Nephron (organoid): ENCODE results near the gene OR2A5.

ENCODE experiments used
- H3K27ac Mint-ChIP-seq, 3 experiments: 2 replicates each; pipeline ENCODE4 v1.8.0; 2020; ENCODE audit warnings: mixed read lengths in 3 of 3, mild to moderate bottlenecking in 2 of 3, moderate library complexity in 1 of 3
- H3K27me3 Mint-ChIP-seq: 2 replicates; pipeline ENCODE4 v1.8.0; 2021; ENCODE audit warnings: low read depth, mild to moderate bottlenecking, moderate library complexity, mixed read lengths
- H3K36me3 Mint-ChIP-seq: 2 replicates; pipeline ENCODE4 v1.8.0; 2020; ENCODE audit warnings: low read depth, mixed read lengths
- H3K4me1 Mint-ChIP-seq: 2 replicates; pipeline ENCODE4 v1.8.0; 2020; ENCODE audit warnings: mixed read lengths
- H3K4me3 Mint-ChIP-seq, 3 experiments: 2 replicates each; pipeline ENCODE4 v1.8.0; 2020; ENCODE audit warnings: mild to moderate bottlenecking in 3 of 3, mixed read lengths in 3 of 3, moderate library complexity in 2 of 3
- H3K9me3 Mint-ChIP-seq: 2 replicates; pipeline ENCODE4 v1.8.0; 2020; ENCODE audit warnings: mixed read lengths
- TF ChIP-seq, protein P1 (sequence below), 3 experiments: fragments of 200-600 bp; sonication (generic); IDR thresholded peaks; one replicate each; pipeline ENCODE4 v1.5.0; 2021; ENCODE audit warnings: antibody characterized with exemption in 3 of 3; ENCODE audit not compliant: unreplicated experiment in 3 of 3

Gene OR2A5

DNA sequence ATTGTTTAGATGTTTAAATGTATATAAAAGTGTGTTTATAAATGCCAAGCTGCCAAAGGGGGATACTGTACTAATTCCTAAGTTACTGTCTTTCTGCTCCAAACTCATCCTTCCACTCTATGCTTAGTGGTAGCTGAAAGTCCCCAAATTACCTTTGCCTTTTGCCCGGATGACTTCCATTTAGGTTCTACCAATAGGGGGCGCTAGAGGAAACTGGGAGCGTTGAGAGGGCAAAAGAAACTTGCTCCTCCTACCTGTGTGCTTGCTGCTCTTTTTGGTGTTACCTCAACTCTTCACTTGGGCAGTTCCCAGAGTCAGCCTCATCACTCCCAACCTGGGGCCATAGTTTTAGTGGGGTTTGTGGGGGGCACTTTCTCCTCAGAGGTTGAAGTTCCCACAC is 15.0 kb downstream of the OR2A5 start:
- H3K9me3 Mint-ChIP-seq = peaks cover 3% of the 10 kb centered on the region
- H3K27ac Mint-ChIP-seq = no peak overlapping the region
- TF ChIP-seq, protein P1, sequence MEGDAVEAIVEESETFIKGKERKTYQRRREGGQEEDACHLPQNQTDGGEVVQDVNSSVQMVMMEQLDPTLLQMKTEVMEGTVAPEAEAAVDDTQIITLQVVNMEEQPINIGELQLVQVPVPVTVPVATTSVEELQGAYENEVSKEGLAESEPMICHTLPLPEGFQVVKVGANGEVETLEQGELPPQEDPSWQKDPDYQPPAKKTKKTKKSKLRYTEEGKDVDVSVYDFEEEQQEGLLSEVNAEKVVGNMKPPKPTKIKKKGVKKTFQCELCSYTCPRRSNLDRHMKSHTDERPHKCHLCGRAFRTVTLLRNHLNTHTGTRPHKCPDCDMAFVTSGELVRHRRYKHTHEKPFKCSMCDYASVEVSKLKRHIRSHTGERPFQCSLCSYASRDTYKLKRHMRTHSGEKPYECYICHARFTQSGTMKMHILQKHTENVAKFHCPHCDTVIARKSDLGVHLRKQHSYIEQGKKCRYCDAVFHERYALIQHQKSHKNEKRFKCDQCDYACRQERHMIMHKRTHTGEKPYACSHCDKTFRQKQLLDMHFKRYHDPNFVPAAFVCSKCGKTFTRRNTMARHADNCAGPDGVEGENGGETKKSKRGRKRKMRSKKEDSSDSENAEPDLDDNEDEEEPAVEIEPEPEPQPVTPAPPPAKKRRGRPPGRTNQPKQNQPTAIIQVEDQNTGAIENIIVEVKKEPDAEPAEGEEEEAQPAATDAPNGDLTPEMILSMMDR (IDR thresholded peaks at IDR 0.05; ENCODE audit: unreplicated experiment in 3 of 3) = no peak
- no peak overlapping the region for H3K4me3 Mint-ChIP-seq
- H3K27me3 Mint-ChIP-seq = no peaks in the 10 kb centered on the region
- no peaks in the 10 kb centered on the region for H3K36me3 Mint-ChIP-seq
- no peaks in the 10 kb centered on the region for H3K4me1 Mint-ChIP-seq

DNA sequence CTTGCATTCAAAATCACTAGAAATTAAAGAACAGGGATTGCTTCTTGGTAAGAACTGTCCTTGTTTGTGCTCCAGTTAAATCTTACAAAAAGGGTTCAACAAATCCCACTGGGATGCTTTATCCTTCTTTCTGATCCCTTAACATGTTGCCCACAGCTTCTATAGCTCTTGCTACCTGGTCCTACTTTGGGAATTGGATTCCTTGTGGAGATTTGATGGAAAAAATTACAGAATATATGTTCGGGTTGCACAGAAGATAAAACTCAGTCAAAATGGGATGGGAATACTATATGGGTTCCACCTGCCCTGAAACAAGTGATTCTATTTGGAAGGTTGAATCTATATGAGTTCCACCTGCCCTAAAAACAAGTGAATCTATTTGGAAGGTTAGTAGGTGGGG is 20.8 kb downstream of the OR2A5 start, which contains the start of gene OR2A25:
OR2A25 (plus strand) TSS at position 301 of the 400 bp plus-strand sequence. CDS start 4,409 bp downstream, outside the sequence.
- TF ChIP-seq, protein P1 (IDR thresholded peaks at IDR 0.05; ENCODE audit: unreplicated experiment in 3 of 3) = no peak
- H3K27me3 Mint-ChIP-seq = no peaks in the 10 kb centered on the region
- H3K27ac Mint-ChIP-seq = no peak within 1 kb of the TSS
- H3K9me3 Mint-ChIP-seq = no peaks in the 10 kb centered on the region
- no peaks in the 10 kb centered on the region for H3K4me1 Mint-ChIP-seq
- H3K4me3 Mint-ChIP-seq = no peak within 1 kb of the TSS
- H3K36me3 Mint-ChIP-seq = no peaks in the 10 kb centered on the region

DNA sequence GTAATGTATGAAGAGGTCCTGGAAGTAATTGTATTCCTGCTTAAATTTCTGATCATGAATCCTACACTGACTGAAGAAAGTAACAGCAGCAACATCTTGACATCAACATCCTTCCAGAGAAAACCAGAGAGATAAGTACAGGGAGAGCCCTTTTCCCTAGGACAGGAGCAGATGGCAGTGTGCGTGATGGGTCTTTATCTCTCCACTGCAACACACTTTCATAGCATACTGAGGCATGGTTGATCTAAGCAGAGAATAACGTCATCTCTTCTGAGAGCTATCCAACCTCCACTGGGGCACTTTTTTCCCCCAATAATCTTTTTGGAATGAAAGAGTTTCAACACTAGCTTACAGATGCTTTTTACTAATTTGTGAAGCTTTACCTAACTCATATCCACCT is 21.2 kb downstream of the OR2A5 start:
- Mint-ChIP-seq H3K36me3 (no peaks in the 10 kb centered on the region), H3K4me1 (no peaks in the 10 kb centered on the region), H3K27me3 (no peaks in the 10 kb centered on the region), H3K4me3 (no peak overlapping the region), H3K9me3 (no peaks in the 10 kb centered on the region), H3K27ac (no peak overlapping the region)
- TF ChIP-seq, protein P1 (IDR thresholded peaks at IDR 0.05; ENCODE audit: unreplicated experiment in 3 of 3) = no peak

DNA sequence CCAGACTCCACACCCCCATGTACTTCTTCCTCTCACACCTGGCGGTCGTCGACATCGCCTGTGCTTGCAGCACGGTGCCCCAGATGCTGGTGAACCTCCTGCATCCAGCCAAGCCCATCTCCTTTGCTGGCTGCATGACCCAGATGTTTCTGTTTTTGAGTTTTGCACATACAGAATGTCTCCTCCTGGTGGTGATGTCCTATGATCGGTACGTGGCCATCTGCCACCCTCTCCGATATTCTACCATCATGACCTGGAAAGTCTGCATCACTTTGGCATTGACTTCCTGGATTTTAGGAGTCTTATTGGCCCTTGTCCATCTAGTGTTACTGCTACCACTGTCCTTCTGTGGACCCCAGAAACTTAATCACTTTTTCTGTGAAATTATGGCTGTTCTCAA is 25.6 kb downstream of the OR2A5 start:
- Mint-ChIP-seq H3K4me1 (no peaks in the 10 kb centered on the region), H3K9me3 (no peaks in the 10 kb centered on the region), H3K27ac (no peak overlapping the region), H3K4me3 (no peak overlapping the region), H3K36me3 (no peaks in the 10 kb centered on the region), H3K27me3 (no peaks in the 10 kb centered on the region)
- TF ChIP-seq, protein P1 (IDR thresholded peaks at IDR 0.05; ENCODE audit: unreplicated experiment in 3 of 3) = no peak

DNA sequence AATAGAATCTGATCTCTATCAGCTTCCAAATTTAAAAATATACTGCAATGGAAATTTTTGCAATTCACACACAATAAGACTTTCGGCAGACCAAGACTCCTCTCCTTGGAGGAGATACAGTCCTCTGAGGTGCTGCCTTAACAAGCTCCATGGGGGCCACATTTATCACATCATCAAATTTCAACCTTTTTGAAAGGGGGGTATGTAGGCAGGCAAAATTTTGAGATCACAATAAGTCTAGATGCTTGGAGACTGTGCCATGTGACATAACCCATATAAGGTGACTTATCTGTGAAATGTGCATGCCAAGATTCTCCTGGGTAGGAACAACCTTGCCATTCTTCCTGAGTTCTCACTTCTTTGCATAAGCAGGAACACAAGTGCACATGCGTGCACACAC is 37.2 kb downstream of the OR2A5 start, which contains the start of gene OR2A12:
OR2A12 (plus strand) TSS at position 301 of the 400 bp plus-strand sequence. CDS start 8,830 bp downstream, outside the sequence.
- Mint-ChIP-seq H3K4me3 (no peak within 1 kb of the TSS), H3K9me3 (no peaks in the 10 kb centered on the region), H3K4me1 (no peaks in the 10 kb centered on the region), H3K27me3 (no peaks in the 10 kb centered on the region), H3K36me3 (no peaks in the 10 kb centered on the region), H3K27ac (no peak within 1 kb of the TSS)
- TF ChIP-seq, protein P1 (IDR thresholded peaks at IDR 0.05; ENCODE audit: unreplicated experiment in 3 of 3) = no peak

DNA sequence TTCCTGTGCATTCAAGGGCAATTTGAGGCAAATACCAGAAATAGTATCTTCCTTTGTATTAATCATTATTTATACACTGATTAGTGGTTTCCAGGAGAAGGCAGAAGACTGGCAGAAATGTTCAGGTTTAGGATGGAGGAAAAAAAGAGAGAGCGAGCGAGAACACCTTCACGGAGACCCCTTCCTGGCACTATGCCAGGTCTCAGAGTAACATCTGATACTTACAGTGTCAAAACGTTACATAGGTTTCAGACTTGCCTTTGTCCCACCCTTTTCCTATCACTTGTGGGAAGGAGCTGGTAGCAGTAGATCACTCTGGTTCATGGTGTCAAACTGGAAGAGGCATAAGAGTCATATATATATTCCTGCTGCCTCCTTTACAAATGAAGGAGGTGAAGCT is 38.0 kb downstream of the OR2A5 start:
- H3K27ac Mint-ChIP-seq = no peak overlapping the region
- no peaks in the 10 kb centered on the region for H3K27me3 Mint-ChIP-seq
- H3K4me3 Mint-ChIP-seq = no peak overlapping the region
- TF ChIP-seq, protein P1 (IDR thresholded peaks at IDR 0.05; ENCODE audit: unreplicated experiment in 3 of 3) = no peak
- no peaks in the 10 kb centered on the region for H3K9me3 Mint-ChIP-seq
- no peaks in the 10 kb centered on the region for H3K36me3 Mint-ChIP-seq
- no peaks in the 10 kb centered on the region for H3K4me1 Mint-ChIP-seq
